Lung (tissue), 12 donors: ENCODE measurements around the gene RIC3. TPM values are rescaled to one million over a fixed set of nuclear protein-coding genes. Genes with fewer than 3 reads are reported as not detected.

Experiments used
- ATAC-seq: fragments of 200-7000 bp; cut with Tn5 transposase; one replicate; pipeline ENCODE4 v1.9.1; 2020; ENCODE audit warnings: moderate number of reproducible peaks; ENCODE audit not compliant: insufficient read depth, low FRiP score
- DNase-seq, 3 donors: peaks; one replicate each; pipeline ENCODE4 v3.0.0-alpha.2; 2013 to 2017
- H3K27ac ChIP-seq, 2 donors: one replicate each; pipeline ENCODE4 v1.5.1; 2013; ENCODE audit warnings: mild to moderate bottlenecking in 2 of 2, moderate library complexity in 2 of 2, control low read depth in 1 of 2, inconsistent platforms in 1 of 2, low read depth in 1 of 2, low read length in 1 of 2
- H3K27me3 ChIP-seq, 3 donors: one replicate each; pipeline ENCODE4 v1.5.1; 2013; ENCODE audit warnings: low read length in 2 of 3; ENCODE audit not compliant: control insufficient read depth in 3 of 3, insufficient read depth in 3 of 3
- H3K36me3 ChIP-seq, 4 donors: one replicate each; pipeline ENCODE4 v1.5.1; 2013; ENCODE audit warnings: low read length in 4 of 4, mild to moderate bottlenecking in 1 of 4, moderate library complexity in 1 of 4; ENCODE audit not compliant: control insufficient read depth in 4 of 4, insufficient read depth in 4 of 4
- H3K4me1 ChIP-seq, 5 donors: one replicate each; pipeline ENCODE4 v1.5.1; 2013; ENCODE audit warnings: low read length in 5 of 5, mild to moderate bottlenecking in 2 of 5, moderate library complexity in 1 of 5; ENCODE audit not compliant: control insufficient read depth in 5 of 5, insufficient read depth in 5 of 5
- H3K4me3 ChIP-seq: one replicate; pipeline ENCODE4 v1.5.1; 2013; ENCODE audit warnings: mild to moderate bottlenecking, control low read depth, moderate library complexity
- H3K9ac ChIP-seq, 2 donors: one replicate each; pipeline ENCODE4 v1.5.1; 2013; ENCODE audit warnings: low read length in 2 of 2, control low read depth in 1 of 2; ENCODE audit not compliant: insufficient read depth in 1 of 2
- H3K9me3 ChIP-seq, 4 donors: one replicate each; pipeline ENCODE4 v1.5.1; 2013; ENCODE audit warnings: low read length in 3 of 4, mild to moderate bottlenecking in 1 of 4, moderate library complexity in 1 of 4; ENCODE audit not compliant: control insufficient read depth in 4 of 4, insufficient read depth in 3 of 4
- CTCF ChIP-seq: IDR thresholded peaks from 2 replicates; pipeline ENCODE4 v1.5.1; 2012; ENCODE audit warnings: mild to moderate bottlenecking; ENCODE audit errors: control extremely low read depth, extremely low read depth
- WGBS, 2 donors: extraction: QIAGEN DNeasy Blood & Tissue Kit; methylation state at CpG; one replicate each; pipeline ENCODE4 v1.1.7; 2013; 5-methylcytosine and 5-hydroxymethylcytosine counted together
- polyA plus RNA-seq, 2 donors: library from polyadenylated mRNA; stranded (reverse); fragments of 200-250 nt; gene quantifications; one replicate each; pipeline ENCODE4 v1.2.1, GENCODE V29; 2013
- total RNA-seq, 2 donors: library from RNA; depleted of rRNA in 1 of 2; stranded (reverse); fragments of >200 nt in 1 of 2; gene quantifications; one replicate each; pipeline ENCODE4 v1.2.1, GENCODE V29; 2014 to 2021
- donor health status: control.
- donor health status: control.
- donor health status: Bipolar disorder and iron deficiency.
- donor health status: healthy.
- donor health status: DM: yes; HTN: yes; CAD: no.

The RIC3 gene
- total and polyA plus RNA-seq, 4 donors = 2.0 to 10.2 (median 9.7) TPM

GRCh38 chr11:8196749-8197148 lies 27.9 kb upstream of the RIC3 start:
- no peaks in the 10 kb centered on the region for H3K36me3 ChIP-seq
- no peak for DNase-seq
- no peak overlapping the region for H3K9ac ChIP-seq
- TF ChIP-seq CTCF = no peak
- peaks cover 0 to 3% (median 0%) of the 10 kb centered on the region in 4 donors for H3K9me3 ChIP-seq
- ATAC-seq = no peak
- H3K27me3 ChIP-seq = no peaks in the 10 kb centered on the region
- no peak overlapping the region for H3K4me3 ChIP-seq
- H3K4me1 ChIP-seq = peaks cover 0 to 9% (median 0%) of the 10 kb centered on the region in 5 donors
- no peak overlapping the region for H3K27ac ChIP-seq

- WGBS, 2 donors = 32 to 65% methylated on average over 4 of the region's 4 CpGs
- no peak for DNase-seq
- H3K36me3 ChIP-seq = no peaks in the 10 kb centered on the region
- peaks cover 0 to 6% (median 0%) of the 10 kb centered on the region in 4 donors for H3K9me3 ChIP-seq
- no peaks in the 10 kb centered on the region for H3K27me3 ChIP-seq
- peaks cover 0 to 6% (median 0%) of the 10 kb centered on the region in 5 donors for H3K4me1 ChIP-seq
- no peak overlapping the region for H3K27ac ChIP-seq
- H3K4me3 ChIP-seq = no peak overlapping the region
- no peak overlapping the region for H3K9ac ChIP-seq
- no peak for TF ChIP-seq CTCF
- ATAC-seq = no peak
Measured at GRCh38 chr11:8194956-8195355, 26.1 kb upstream of the RIC3 start.

GRCh38 chr11:8192896-8193209 lies 24.0 kb upstream of the RIC3 start:
- TF ChIP-seq CTCF = no peak
- 38 to 48% methylated on average over 5 of the region's 5 CpGs for WGBS, 2 donors
- no peak overlapping the region for H3K9ac ChIP-seq
- ATAC-seq (no peak), DNase-seq (peak in 1 of 3 donors; percentile 24)
- H3K27ac ChIP-seq = no peak overlapping the region
- peaks cover 0 to 6% (median 0%) of the 10 kb centered on the region in 4 donors for H3K9me3 ChIP-seq
- peaks cover 0 to 6% (median 0%) of the 10 kb centered on the region in 5 donors for H3K4me1 ChIP-seq
- H3K36me3 ChIP-seq = no peaks in the 10 kb centered on the region
- no peak overlapping the region for H3K4me3 ChIP-seq
- H3K27me3 ChIP-seq = peaks cover 0 to 3% (median 0%) of the 10 kb centered on the region in 3 donors
